ENCODE results near the gene PPARA. TPM values are rescaled to one million over a fixed set of nuclear protein-coding genes. Genes with fewer than 3 reads are reported as not detected.
"Not testable (repeated sequence)": the region's sequence is repeated elsewhere in the genome, so short reads cannot be mapped to it uniquely, and the experiment has no call there.

Gene PPARA
- total RNA-seq, 1 donor, result 22.1 TPM

- Histone ChIP-seq H3K4me1 (ENCODE audit: insufficient read depth, low read length) (no peaks in the 10 kb centered on the region), H3K27ac (ENCODE audit: low read depth, low read length) (no peak overlapping the region), H3K4me3 (ENCODE audit: insufficient read depth, low read length) (no peak overlapping the region), H3K36me3 (ENCODE audit: insufficient read depth, low read length) (peaks cover 13% of the 10 kb centered on the region), H3K9me3 (ENCODE audit: low read depth, low read length) (no peaks in the 10 kb centered on the region), H3K79me2 (ENCODE audit: insufficient read depth, low read length) (no peaks in the 10 kb centered on the region), H2AFZ (ENCODE audit: low read length) (no peak overlapping the region), H4K20me1 (ENCODE audit: insufficient read depth, low read length) (peaks cover 2% of the 10 kb centered on the region), H3K4me2 (ENCODE audit: insufficient read depth, low read length) (no peak overlapping the region), H3K27me3 (ENCODE audit: insufficient read depth, low read length) (no peaks in the 10 kb centered on the region)
- no peak for TF ChIP-seq CTCF (IDR thresholded peaks at IDR 0.05; ENCODE audit: extremely low read depth, low read depth, low read length)
- no peak for DNase-seq (ENCODE audit: insufficient read length, low spot score, missing footprints)
These were observed 45.3 kb downstream of the PPARA start for GRCh38 chr22:46195487-46196165.

- no peak overlapping the region for H3K4me2 ChIP-seq (ENCODE audit: insufficient read depth, low read length)
- H4K20me1 ChIP-seq (ENCODE audit: insufficient read depth, low read length), result peaks cover 2% of the 10 kb centered on the region
- DNase-seq (ENCODE audit: insufficient read length, low spot score, missing footprints), result no peak
- peaks cover 13% of the 10 kb centered on the region for H3K36me3 ChIP-seq (ENCODE audit: insufficient read depth, low read length)
- H3K4me3 ChIP-seq (ENCODE audit: insufficient read depth, low read length), result no peak overlapping the region
- no peaks in the 10 kb centered on the region for H3K79me2 ChIP-seq (ENCODE audit: insufficient read depth, low read length)
- H2AFZ ChIP-seq (ENCODE audit: low read length), result no peak overlapping the region
- H3K27me3 ChIP-seq (ENCODE audit: insufficient read depth, low read length), result no peaks in the 10 kb centered on the region
- H3K4me1 ChIP-seq (ENCODE audit: insufficient read depth, low read length), result no peaks in the 10 kb centered on the region
- H3K27ac ChIP-seq (ENCODE audit: low read depth, low read length), result no peak overlapping the region
- no peaks in the 10 kb centered on the region for H3K9me3 ChIP-seq (ENCODE audit: low read depth, low read length)
- TF ChIP-seq CTCF (IDR thresholded peaks at IDR 0.05; ENCODE audit: extremely low read depth, low read depth, low read length), result no peak
These were observed 46.0 kb downstream of the PPARA start for GRCh38 chr22:46196278-46196677.

GRCh38 chr22:46198274-46198673 lies 47.9 kb downstream of the PPARA start:
- Histone ChIP-seq H3K4me3 (ENCODE audit: insufficient read depth, low read length) (no peak overlapping the region), H3K27me3 (ENCODE audit: insufficient read depth, low read length) (no peaks in the 10 kb centered on the region), H4K20me1 (ENCODE audit: insufficient read depth, low read length) (peaks cover 2% of the 10 kb centered on the region), H3K36me3 (ENCODE audit: insufficient read depth, low read length) (peaks cover 10% of the 10 kb centered on the region), H3K4me2 (ENCODE audit: insufficient read depth, low read length) (no peak overlapping the region), H3K9me3 (ENCODE audit: low read depth, low read length) (no peaks in the 10 kb centered on the region), H2AFZ (ENCODE audit: low read length) (no peak overlapping the region), H3K4me1 (ENCODE audit: insufficient read depth, low read length) (no peaks in the 10 kb centered on the region), H3K27ac (ENCODE audit: low read depth, low read length) (no peak overlapping the region), H3K79me2 (ENCODE audit: insufficient read depth, low read length) (no peaks in the 10 kb centered on the region)
- DNase-seq (ENCODE audit: insufficient read length, low spot score, missing footprints), result no peak
- TF ChIP-seq CTCF (IDR thresholded peaks at IDR 0.05; ENCODE audit: extremely low read depth, low read depth, low read length), result no peak

- not testable (repeated sequence) for DNase-seq (ENCODE audit: insufficient read length, low spot score, missing footprints); H4K20me1 ChIP-seq (ENCODE audit: insufficient read depth, low read length); H3K4me3 ChIP-seq (ENCODE audit: insufficient read depth, low read length); H2AFZ ChIP-seq (ENCODE audit: low read length); H3K4me1 ChIP-seq (ENCODE audit: insufficient read depth, low read length); H3K27ac ChIP-seq (ENCODE audit: low read depth, low read length); H3K27me3 ChIP-seq (ENCODE audit: insufficient read depth, low read length); H3K4me2 ChIP-seq (ENCODE audit: insufficient read depth, low read length); H3K9me3 ChIP-seq (ENCODE audit: low read depth, low read length); H3K79me2 ChIP-seq (ENCODE audit: insufficient read depth, low read length)
- H3K36me3 ChIP-seq (ENCODE audit: insufficient read depth, low read length), result peaks cover 10% of the 10 kb centered on the region
These were observed 48.5 kb downstream of the PPARA start for GRCh38 chr22:46198806-46199205.

All from osteoblast (primary cell).